H1 (cell line): ENCODE data around the gene UROS. TPM values are rescaled to one million over a fixed set of nuclear protein-coding genes. Genes with fewer than 3 reads are reported as not detected.

Source experiments
- CTCF ChIA-PET: fragments of 300-600 bp; sonication (Branson Sonifier 250); formaldehyde crosslinking; loops from one replicate; lab custom pipeline; 2021; ENCODE audit not compliant: partially characterized antibody; lab: Charles Lee
- POLR2A ChIA-PET: fragments of 300-600 bp; sonication (Branson Sonifier 250); formaldehyde crosslinking; loops from one replicate; lab custom pipeline; 2021; ENCODE audit warnings: inconsistent platforms; ENCODE audit not compliant: partially characterized antibody; lab: Charles Lee
- DNase-seq, 2 experiments: peaks; one replicate each; pipeline versions ENCODE4 v3.0.0 to v3.0.0-alpha.2; 2010 to 2022; ENCODE audit warnings: low spot score in 2 of 2, low read depth in 1 of 2, mixed read lengths in 1 of 2
- FAIRE-seq: peaks from 2 replicates; lab custom pipeline; 2011; peaks lifted over from hg19 to GRCh38; lab: Jason Lieb, UNC
- H2AFZ ChIP-seq: 2 replicates; pipeline ENCODE4 v1.8.1; 2012; ENCODE audit warnings: low read length, inconsistent platforms
- H2AK5ac ChIP-seq: 2 replicates; pipeline ENCODE4 v1.6.1; 2013; ENCODE audit warnings: low read depth, low read length
- H2BK120ac ChIP-seq: replicated peaks from 2 replicates; pipeline ENCODE3; 2013; ENCODE audit warnings: low read depth, low read length, inconsistent platforms
- H2BK12ac ChIP-seq: 2 replicates; pipeline ENCODE4 v1.6.1; 2013; ENCODE audit warnings: low read depth, low read length
- H2BK15ac ChIP-seq: 2 replicates; pipeline ENCODE4 v1.6.1; 2013; ENCODE audit warnings: low read length
- H2BK20ac ChIP-seq: 2 replicates; pipeline ENCODE4 v1.6.1; 2013; ENCODE audit warnings: low read length
- H2BK5ac ChIP-seq: 2 replicates; pipeline ENCODE4 v1.6.1; 2013; ENCODE audit warnings: low read depth, low read length
- H3K14ac ChIP-seq: 2 replicates; pipeline ENCODE4 v1.6.1; 2013; ENCODE audit warnings: inconsistent platforms; ENCODE audit not compliant: insufficient read length
- H3K18ac ChIP-seq: 2 replicates; pipeline ENCODE4 v1.6.1; 2013; ENCODE audit warnings: low read length; ENCODE audit errors: extremely low read depth
- H3K23ac ChIP-seq: 2 replicates; pipeline ENCODE4 v1.6.1; 2013; ENCODE audit warnings: inconsistent platforms; ENCODE audit not compliant: insufficient read length
- H3K23me2 ChIP-seq: 2 replicates; pipeline ENCODE4 v1.6.1; 2013; ENCODE audit warnings: low read depth, low read length
- H3K27ac ChIP-seq: 2 replicates; pipeline ENCODE4 v1.6.1; 2011; ENCODE audit warnings: low read depth, low read length, inconsistent platforms
- H3K27me3 ChIP-seq, 4 experiments: replicated peaks in 1 of 4; 1 replicate in 1 of 4; 2 replicates in 3 of 4; pipeline versions ENCODE4 v1.6.1 to v1.8.1; 2011 to 2013; ENCODE audit warnings: low read length in 3 of 4, mild to moderate bottlenecking in 3 of 4, inconsistent platforms in 2 of 4, mixed read lengths in 2 of 4, moderate library complexity in 1 of 4; ENCODE audit not compliant: control insufficient read depth in 3 of 4, insufficient read depth in 3 of 4; ENCODE audit errors: extremely low read depth in 1 of 4
- H3K36me3 ChIP-seq, 4 experiments: 2 replicates each; pipeline versions ENCODE4 v1.6.1 to v1.8.1; 2011 to 2013; ENCODE audit warnings: mild to moderate bottlenecking in 4 of 4, low read length in 3 of 4, moderate library complexity in 2 of 4, control low read depth in 1 of 4, inconsistent platforms in 1 of 4; ENCODE audit not compliant: insufficient read depth in 4 of 4, control insufficient read depth in 2 of 4
- H3K4ac ChIP-seq: replicated peaks from 2 replicates; pipeline ENCODE3; 2013; ENCODE audit warnings: low read length, low read depth, mixed read lengths, inconsistent platforms; ENCODE audit not compliant: insufficient read length
- H3K4me1 ChIP-seq, 4 experiments: replicated peaks in 1 of 4; 1 replicate in 1 of 4; 2 replicates in 3 of 4; pipeline versions ENCODE4 v1.6.1 to v1.8.1; 2011 to 2013; ENCODE audit warnings: low read length in 3 of 4, inconsistent platforms in 2 of 4, mixed read lengths in 1 of 4; ENCODE audit not compliant: insufficient read depth in 4 of 4, control insufficient read depth in 3 of 4
- H3K4me2 ChIP-seq, 2 experiments: 2 replicates each; pipeline versions ENCODE4 v1.6.1 to v1.8.1; 2011 to 2013; ENCODE audit warnings: low read depth in 2 of 2, low read length in 2 of 2, control low read depth in 1 of 2, inconsistent platforms in 1 of 2, mild to moderate bottlenecking in 1 of 2; ENCODE audit not compliant: insufficient read depth in 1 of 2
- H3K4me3 ChIP-seq, 4 experiments: fragments of 200-600, 300-600 bp in 1 of 4; sonication (generic), shearing (Covaris generic), sonication (Bioruptor Twin) in 1 of 4; 2 replicates each; pipeline versions ENCODE4 v1.5.1 to v1.8.1; 2011 to 2016; ENCODE audit warnings: low read length in 4 of 4, low read depth in 3 of 4, control low read depth in 2 of 4, inconsistent platforms in 2 of 4, mild to moderate bottlenecking in 2 of 4, mixed read lengths in 1 of 4, moderate library complexity in 1 of 4; ENCODE audit not compliant: insufficient read depth in 2 of 4; ENCODE audit errors: extremely low read depth in 1 of 4
- H3K56ac ChIP-seq: replicated peaks from 2 replicates; pipeline ENCODE3; 2013; ENCODE audit warnings: low read depth, mild to moderate bottlenecking, mixed read lengths, low read length, inconsistent platforms; ENCODE audit not compliant: insufficient read length
- H3K79me1 ChIP-seq: 2 replicates; pipeline ENCODE4 v1.6.1; 2013; ENCODE audit warnings: low read depth, low read length, control low read depth
- H3K79me2 ChIP-seq, 2 experiments: 2 replicates each; pipeline versions ENCODE4 v1.6.1 to v1.8.1; 2012 to 2013; ENCODE audit warnings: low read length in 2 of 2, mild to moderate bottlenecking in 2 of 2, inconsistent platforms in 1 of 2; ENCODE audit not compliant: insufficient read depth in 2 of 2, control insufficient read depth in 1 of 2
- H3K9ac ChIP-seq, 4 experiments: replicated peaks in 1 of 4; 1 replicate in 1 of 4; 2 replicates in 3 of 4; pipeline versions ENCODE4 v1.6.1 to v1.8.1; 2011 to 2013; ENCODE audit warnings: low read depth in 3 of 4, low read length in 3 of 4, control low read depth in 2 of 4, mild to moderate bottlenecking in 2 of 4, moderate library complexity in 2 of 4, inconsistent platforms in 1 of 4; ENCODE audit errors: extremely low read depth in 1 of 4
- H3K9me3 ChIP-seq, 2 experiments: 2 replicates each; pipeline versions ENCODE4 v1.6.1 to v1.8.1; 2012 to 2013; ENCODE audit warnings: mild to moderate bottlenecking in 2 of 2, moderate library complexity in 2 of 2, control low read depth in 1 of 2, inconsistent platforms in 1 of 2, low read depth in 1 of 2, low read length in 1 of 2, mixed read lengths in 1 of 2; ENCODE audit not compliant: insufficient read depth in 2 of 2
- H4K20me1 ChIP-seq, 2 experiments: replicated peaks in 1 of 2; 2 replicates each; pipeline versions ENCODE3 to v1.8.1; 2011 to 2013; ENCODE audit warnings: inconsistent platforms in 2 of 2, low read length in 2 of 2, mild to moderate bottlenecking in 1 of 2; ENCODE audit not compliant: insufficient read depth in 2 of 2, control insufficient read depth in 1 of 2
- H4K5ac ChIP-seq: 2 replicates; pipeline ENCODE4 v1.6.1; 2013; ENCODE audit warnings: low read length, low read depth, mixed read lengths, inconsistent platforms; ENCODE audit not compliant: insufficient read length
- H4K8ac ChIP-seq: 2 replicates; pipeline ENCODE4 v1.8.0; 2013; ENCODE audit warnings: mild to moderate bottlenecking, moderate library complexity, low read length, inconsistent platforms; ENCODE audit not compliant: insufficient read depth; ENCODE audit errors: extremely low read depth
- H4K91ac ChIP-seq: replicated peaks from 2 replicates; pipeline ENCODE3; 2013; ENCODE audit warnings: low read length, mixed read lengths, inconsistent platforms; ENCODE audit not compliant: insufficient read length
- ATF3 ChIP-seq: IDR thresholded peaks from 2 replicates; pipeline ENCODE4 v1.6.1; 2011; ENCODE audit warnings: low read depth, mild to moderate bottlenecking, low read length; ENCODE audit not compliant: insufficient read depth
- WGBS, 2 experiments: shearing (Covaris generic) in 1 of 2; methylation state at CpG; one replicate each; pipeline versions ENCODE4 v1.1.6 to v1.1.7; 2013 to 2015; ENCODE audit warnings: low lambda C conversion rate in 2 of 2, mixed read lengths in 2 of 2, inconsistent platforms in 1 of 2, low coverage in 1 of 2, missing lambda C conversion rate in 1 of 2; ENCODE audit not compliant: insufficient replicate concordance in 2 of 2, insufficient coverage in 1 of 2, insufficient read length in 1 of 2; ENCODE audit errors: extremely low coverage in 1 of 2, missing lambda C conversion rate in 1 of 2; 5-methylcytosine and 5-hydroxymethylcytosine counted together
- polyA plus RNA-seq, 7 experiments: library from polyadenylated mRNA; depleted of rRNA in 3 of 7; stranded (reverse) in 5 of 7; unstranded in 2 of 7; fragments of >200 nt in 5 of 7; fragments of 200-250 nt in 2 of 7; gene quantifications; 1 replicate in 5 of 7; 2 replicates in 1 of 7; 4 replicates in 1 of 7; pipeline versions ENCODE4 v1.2.1 to v1.2.3, GENCODE V29; 2011 to 2013; ENCODE audit warnings: missing spikeins in 2 of 7, mixed read lengths in 2 of 7
- total RNA-seq: library from RNA; stranded (reverse); fragmentation: NEBNext Ultra II Directional; extraction: Animal tissue kit (Norgen Biotek cat#: 25700); gene quantifications from 2 replicates; pipeline ENCODE4 v1.2.1, GENCODE V29; 2021

The UROS gene
- total and polyA plus RNA-seq, 2 of the 8 experiments (the other 6 are each of a cell fraction or from before 2014, with no cell fraction given), result 45.6 to 58.0 TPM

GRCh38 chr10:125756853-125757487, 66.1 kb downstream of the UROS start:
- Histone ChIP-seq H3K9me3 (no peaks in the 10 kb centered on the region), H3K4me2 (no peak overlapping the region), H3K14ac (no peak overlapping the region), H4K5ac (no peak overlapping the region), H3K79me2 (no peaks in the 10 kb centered on the region), H3K27ac (no peak overlapping the region), H3K36me3 (peaks cover 8 to 77% (median 40%) of the 10 kb centered on the region in 4 experiments), H3K56ac (no peak overlapping the region), H4K20me1 (peaks cover 0 to 3% of the 10 kb centered on the region in 2 experiments), H3K23me2 (no peaks in the 10 kb centered on the region), H3K4me3 (no peak overlapping the region), H2BK5ac (no peak overlapping the region), H2BK20ac (no peak overlapping the region), H3K9ac (no peak overlapping the region), H2AFZ (no peak overlapping the region), H3K4ac (no peak overlapping the region), H3K27me3 (no peaks in the 10 kb centered on the region), H3K79me1 (no peaks in the 10 kb centered on the region), H2BK120ac (no peak overlapping the region), H2AK5ac (no peak overlapping the region), H3K18ac (no peak overlapping the region), H2BK15ac (no peak overlapping the region), H3K23ac (no peak overlapping the region), H2BK12ac (no peak overlapping the region), H3K4me1 (peaks cover 0 to 2% (median 0%) of the 10 kb centered on the region in 4 experiments; a peak in 3 of 7 replicates), H4K8ac (no peak overlapping the region), H4K91ac (no peak overlapping the region)
- DNase-seq, result no peak
- ChIA-PET CTCF (no interaction called here), POLR2A (interaction anchor here (2.3 kb wide), 1 partner anchor 9 kb away, joined by 8 read pairs; no protein-coding TSS in a partner anchor)
- 91% methylated on average over 5 of the region's 5 CpGs; no CpG with 5 or more reads in 1 of the 2 experiments for WGBS, 2 experiments
- no peak for FAIRE-seq
- no peak for TF ChIP-seq ATF3
